Omental fat pad (tissue), 4 donors: ENCODE data around the gene ZGLP1. TPM values are rescaled to one million over a fixed set of nuclear protein-coding genes. Genes with fewer than 3 reads are reported as not detected.

ENCODE experiments used
- ATAC-seq: fragments of 150-250 bp; one replicate; pipeline ENCODE4 v1.9.1; 2016; ENCODE audit warnings: mild to moderate bottlenecking, moderate library complexity; ENCODE audit not compliant: low FRiP score
- DNase-seq: peaks from one replicate; pipeline ENCODE4 v3.0.0-alpha.2; 2019; ENCODE audit warnings: low spot score
- CTCF ChIP-seq, 3 donors: fragments of 450-650 bp; IDR thresholded peaks; one replicate each; pipeline ENCODE4 v1.5.1; 2016 to 2017; ENCODE audit warnings: antibody characterized with exemption in 3 of 3, mild to moderate bottlenecking in 3 of 3, moderate library complexity in 2 of 3
- total RNA-seq, 4 donors: library from RNA; depleted of rRNA; stranded (reverse); fragments of >200 nt; gene quantifications; one replicate each; pipeline ENCODE4 v1.1.0, GENCODE V29; 2016

The ZGLP1 gene
- total RNA-seq, 4 donors from 2014 or later: 0.19 to 2.4 (median 0.94) TPM

DNA sequence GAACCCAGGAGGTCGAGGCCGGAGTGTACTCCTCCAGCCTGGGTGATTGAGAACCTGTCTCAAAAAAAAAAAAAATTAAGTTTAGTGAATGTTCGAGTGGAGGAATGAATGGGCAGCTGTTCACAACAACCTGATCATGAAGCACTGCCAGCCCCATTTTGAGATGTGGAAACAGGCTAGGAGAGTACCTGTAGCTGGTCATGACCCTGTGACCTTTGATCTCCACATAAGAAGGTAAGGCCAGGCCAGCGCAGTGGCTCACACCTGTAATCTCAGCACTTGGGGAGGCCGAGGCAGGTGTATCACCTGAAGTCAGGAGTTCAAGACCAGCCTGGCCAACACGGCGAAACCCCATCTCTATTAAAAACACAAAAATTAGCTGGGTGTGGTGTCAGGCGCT is 16.1 kb upstream of the ZGLP1 start:
- DNase-seq (no peak), ATAC-seq (no peak)
- no peak for TF ChIP-seq CTCF (IDR thresholded peaks at IDR 0.05)

DNA sequence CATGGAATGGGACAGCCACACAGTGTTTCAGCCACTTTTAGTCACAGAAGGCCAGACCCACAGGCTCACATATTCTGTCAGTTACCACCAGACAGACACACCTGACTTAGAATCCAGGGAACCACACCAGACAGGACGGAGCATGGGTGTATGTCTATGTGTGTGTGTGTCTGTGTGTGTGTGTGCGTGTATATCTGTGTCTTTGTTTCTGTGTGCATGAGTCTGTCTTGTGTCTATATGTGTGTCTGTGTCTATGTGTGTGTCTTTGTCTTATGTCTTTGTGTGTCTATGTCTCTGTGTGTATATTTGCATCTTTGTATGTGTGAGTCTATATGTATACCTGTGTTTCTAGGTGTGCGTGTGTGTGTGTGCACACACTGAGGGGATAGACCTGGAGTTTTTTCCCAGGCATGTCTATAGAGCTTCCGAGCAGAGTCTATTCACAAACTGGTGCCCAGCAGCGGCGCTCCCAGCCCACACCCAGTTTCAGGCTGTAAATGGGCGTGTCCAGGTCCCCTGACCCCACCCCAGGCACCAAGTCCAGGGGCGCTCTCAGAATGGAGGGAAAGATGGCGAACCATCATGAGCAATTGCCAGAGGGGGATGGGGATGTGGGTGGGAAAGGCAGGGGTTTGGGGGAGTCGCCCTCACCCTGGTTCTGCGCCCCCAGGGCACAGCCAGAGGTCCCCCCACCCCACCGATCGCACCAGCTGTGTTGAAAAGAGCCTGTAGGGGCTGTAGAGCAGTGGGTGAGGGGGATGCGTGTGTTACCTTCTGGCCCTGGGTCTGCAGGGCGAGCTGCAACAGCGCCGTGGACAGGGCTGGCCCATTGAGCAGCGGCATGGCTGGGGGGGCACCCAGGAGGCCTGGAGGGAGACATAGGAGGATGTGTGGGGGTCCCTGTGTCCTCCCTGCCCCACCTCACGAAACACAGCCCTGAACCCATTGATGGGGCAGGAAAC is 12.5 kb upstream of the ZGLP1 start:
- ATAC-seq (no peak), DNase-seq (no peak)
- TF ChIP-seq CTCF (IDR thresholded peaks at IDR 0.05): no peak

- no peak for TF ChIP-seq CTCF (IDR thresholded peaks at IDR 0.05)
- DNase-seq: no peak
- no peak for ATAC-seq
Observed at GRCh38 chr19:10321417-10321797, 11.8 kb upstream of the ZGLP1 start.

DNA sequence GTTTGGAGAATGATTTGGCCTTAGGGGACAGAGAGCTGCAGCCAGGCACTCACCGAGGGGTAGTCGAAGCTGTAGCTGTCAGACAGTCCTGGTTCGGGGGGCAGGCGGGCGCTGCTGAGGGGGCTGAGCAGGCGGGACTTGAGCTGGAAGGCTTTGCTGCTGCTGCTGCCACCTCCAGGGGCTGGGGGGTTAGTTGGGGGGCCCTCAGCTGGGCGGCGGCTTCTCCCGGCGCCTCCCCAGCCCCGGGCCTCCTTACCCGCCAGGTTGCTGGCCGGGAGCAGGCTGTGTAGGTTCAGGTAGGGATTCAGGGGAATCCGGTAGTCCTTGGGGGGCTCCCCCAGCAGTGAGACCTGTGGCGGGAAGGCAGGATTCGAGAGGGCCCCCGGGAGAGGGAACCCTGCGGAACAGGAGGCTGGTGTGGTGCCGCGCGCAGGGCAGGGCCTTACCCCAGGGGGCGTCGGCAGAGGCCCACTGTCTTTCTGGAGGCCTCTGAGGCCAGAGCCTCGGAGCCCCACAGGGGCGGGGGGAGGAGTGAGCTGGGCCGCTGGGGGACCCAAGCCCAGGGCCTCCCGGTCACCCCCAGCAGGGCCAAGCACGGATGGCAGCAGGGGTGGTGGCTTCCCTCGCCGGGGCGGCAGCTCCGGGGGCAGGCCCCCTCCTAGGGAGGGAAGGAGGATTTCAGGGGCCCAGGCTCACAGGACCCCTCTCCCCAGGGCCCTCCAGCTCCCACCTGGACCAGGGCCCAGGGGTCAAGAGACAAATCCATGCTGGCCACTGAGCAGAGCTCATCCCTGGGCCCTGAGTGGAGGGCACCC is 11.2 kb upstream of the ZGLP1 start:
- DNase-seq (no peak), ATAC-seq (no peak)
- no peak for TF ChIP-seq CTCF (IDR thresholded peaks at IDR 0.05)

GRCh38 chr19:10318807-10319682 is 9.4 kb upstream of the ZGLP1 start:
- TF ChIP-seq CTCF (IDR thresholded peaks at IDR 0.05): no peak
- no peak for DNase-seq
- no peak for ATAC-seq

GRCh38 chr19:10317857-10318462 is 8.3 kb upstream of the ZGLP1 start:
- ATAC-seq (no peak), DNase-seq (no peak)
- TF ChIP-seq CTCF (IDR thresholded peaks at IDR 0.05): no peak
